ENCODE data around the gene FAN1.
A peak's percentile ranks its signal among the peaks of the same experiment; 100 is the strongest.
"Not testable (repeated sequence)": the region's sequence is repeated elsewhere in the genome, so short reads cannot be mapped to it uniquely, and the experiment has no call there.

The FAN1 gene

GRCh38 chr15:30903497-30904187 lies at the start of gene FAN1:
TSS of gene FAN1 (plus strand) at chr15:30903915. CDS start at chr15:30904664, 749 bp downstream.
- peak; percentile 93 for DNase-seq (ENCODE audit: low spot score)

- peak; percentile 18 for DNase-seq (ENCODE audit: low spot score)
Measured at GRCh38 chr15:30859091-30859874, 44.4 kb upstream of the FAN1 start.

- DNase-seq (ENCODE audit: low spot score): no peak
Measured at GRCh38 chr15:30865257-30865656, 38.5 kb upstream of the FAN1 start.

- DNase-seq (ENCODE audit: low spot score): no peak
Measured at GRCh38 chr15:30870681-30871080, 33.0 kb upstream of the FAN1 start.

- no peak for DNase-seq (ENCODE audit: low spot score)
Measured at GRCh38 chr15:30872341-30872748, 31.4 kb upstream of the FAN1 start.

GRCh38 chr15:30877070-30877469 lies 26.6 kb upstream of the FAN1 start:
- no peak for DNase-seq (ENCODE audit: low spot score)

GRCh38 chr15:30878515-30878914 lies 25.2 kb upstream of the FAN1 start:
- no peak for DNase-seq (ENCODE audit: low spot score)

GRCh38 chr15:30882849-30883433 lies 20.8 kb upstream of the FAN1 start:
- DNase-seq (ENCODE audit: low spot score): peak; percentile 77

GRCh38 chr15:30883666-30884065 lies 20.0 kb upstream of the FAN1 start:
- not testable (repeated sequence) for DNase-seq (ENCODE audit: low spot score)

GRCh38 chr15:30885814-30886213 lies 17.9 kb upstream of the FAN1 start:
- DNase-seq (ENCODE audit: low spot score): no peak

GRCh38 chr15:30889196-30889595 lies 14.5 kb upstream of the FAN1 start:
- no peak for DNase-seq (ENCODE audit: low spot score)

GRCh38 chr15:30895461-30896210 lies 8.1 kb upstream of the FAN1 start:
- DNase-seq (ENCODE audit: low spot score): no peak

GRCh38 chr15:30896211-30896606 lies 7.5 kb upstream of the FAN1 start:
- DNase-seq (ENCODE audit: low spot score): no peak

GRCh38 chr15:30901889-30902288 lies 1.8 kb upstream of the FAN1 start:
- no peak for DNase-seq (ENCODE audit: low spot score)

GRCh38 chr15:30904812-30905211 lies 1.1 kb downstream of the FAN1 start:
- DNase-seq (ENCODE audit: low spot score): no peak

GRCh38 chr15:30905821-30906220 lies 2.1 kb downstream of the FAN1 start:
- DNase-seq (ENCODE audit: low spot score): no peak

- DNase-seq (ENCODE audit: low spot score): no peak
Measured at GRCh38 chr15:30906366-30906765, 2.7 kb downstream of the FAN1 start.

GRCh38 chr15:30913761-30914160 lies 10.0 kb downstream of the FAN1 start:
- no peak for DNase-seq (ENCODE audit: low spot score)

GRCh38 chr15:30917013-30917412 lies 13.3 kb downstream of the FAN1 start:
- DNase-seq (ENCODE audit: low spot score): no peak

GRCh38 chr15:30917675-30918074 lies 14.0 kb downstream of the FAN1 start:
- no peak for DNase-seq (ENCODE audit: low spot score)

GRCh38 chr15:30918366-30918765 lies 14.7 kb downstream of the FAN1 start:
- no peak for DNase-seq (ENCODE audit: low spot score)

GRCh38 chr15:30919877-30920550 lies 16.3 kb downstream of the FAN1 start:
- no peak for DNase-seq (ENCODE audit: low spot score)
